Gastrocnemius medialis (tissue), 4 donors: ENCODE results near the gene CEACAM4. TPM values are rescaled to one million over a fixed set of nuclear protein-coding genes. Genes with fewer than 3 reads are reported as not detected.
A peak's percentile ranks its signal among the peaks of the same experiment; 100 is the strongest.

Source experiments
- ATAC-seq, 2 donors: fragments of 150-250 bp; one replicate each; pipeline ENCODE4 v1.9.1; 2016
- DNase-seq, 2 donors: peaks; one replicate each; pipeline ENCODE4 v3.0.0-alpha.2; 2019
- H3K27ac ChIP-seq, 4 donors: fragments of 200-600 bp; sonication (generic); 1 replicate in 1 of 4; 2 replicates in 3 of 4; pipeline ENCODE4 v1.5.1; 2016 to 2018; ENCODE audit warnings: mild to moderate bottlenecking in 2 of 4, moderate library complexity in 1 of 4
- H3K27me3 ChIP-seq, 3 donors: fragments of 200-600 bp; sonication (generic) in 2 of 3; 1 replicate in 1 of 3; 2 replicates in 2 of 3; pipeline versions ENCODE4 v1.5.1 to v1.6.0; 2016 to 2019; ENCODE audit warnings: mild to moderate bottlenecking in 1 of 3, moderate library complexity in 1 of 3
- H3K36me3 ChIP-seq, 2 donors: fragments of 200-600 bp; sonication (generic) in 1 of 2; one replicate each; pipeline ENCODE4 v1.5.1; 2017 to 2018
- H3K4me1 ChIP-seq, 2 donors: fragments of 200-600 bp; sonication (generic) in 1 of 2; one replicate each; pipeline ENCODE4 v1.5.1; 2016 to 2017; ENCODE audit warnings: mild to moderate bottlenecking in 2 of 2
- H3K4me3 ChIP-seq, 4 donors: fragments of 200-600 bp; sonication (generic) in 3 of 4; 1 replicate in 1 of 4; 2 replicates in 3 of 4; pipeline ENCODE4 v1.5.1; 2016 to 2019; ENCODE audit warnings: mild to moderate bottlenecking in 2 of 4
- H3K9me3 ChIP-seq, 3 donors: fragments of 200-600 bp; sonication (generic) in 2 of 3; 1 replicate in 1 of 3; 2 replicates in 2 of 3; pipeline ENCODE4 v1.5.1; 2016 to 2019
- POLR2A ChIP-seq, 2 donors: fragments of 450-650 bp; IDR thresholded peaks; one replicate each; pipeline ENCODE4 v1.6.1; 2017; ENCODE audit warnings: antibody characterized with exemption in 2 of 2, mild to moderate bottlenecking in 2 of 2, moderate library complexity in 2 of 2
- in situ Hi-C, 4 donors: fragments of 200-750 bp; cut with MboI; loops; one replicate each; pipeline versions ENCODE4 v1.15.0 to v1.8.0; 2017; ENCODE audit warnings: low sequenced_read_pairs in 4 of 4
- intact Hi-C: fragments of 100-400 bp; cut with DNase I; formaldehyde crosslinking; loops from one replicate; pipeline ENCODE4 v1.15.1; 2023; ENCODE audit warnings: low total_unique reads
- total RNA-seq, 4 donors: library from RNA; depleted of rRNA; stranded (reverse); fragments of >200 nt; gene quantifications; one replicate each; pipeline versions ENCODE4 v1.1.0 to v1.2.3, GENCODE V29; 2016
- TF ChIP-seq, protein P1 (sequence below), 5 experiments: fragments of 450-650 bp in 3 of 5; fragments of 200-600 bp in 2 of 5; sonication (generic) in 2 of 5; IDR thresholded peaks in 4 of 5; conservative IDR thresholded peaks in 1 of 5; 1 replicate in 4 of 5; 2 replicates in 1 of 5; pipeline ENCODE4 v1.5.1; 2016 to 2019; ENCODE audit warnings: antibody characterized with exemption in 5 of 5, mild to moderate bottlenecking in 3 of 5, moderate library complexity in 3 of 5

Gene CEACAM4
- 1 to 10 TPM in 1 of 4 donors, under 1 TPM in 1, not detected in 2; 0.81 to 2.7 TPM for total RNA-seq

DNA sequence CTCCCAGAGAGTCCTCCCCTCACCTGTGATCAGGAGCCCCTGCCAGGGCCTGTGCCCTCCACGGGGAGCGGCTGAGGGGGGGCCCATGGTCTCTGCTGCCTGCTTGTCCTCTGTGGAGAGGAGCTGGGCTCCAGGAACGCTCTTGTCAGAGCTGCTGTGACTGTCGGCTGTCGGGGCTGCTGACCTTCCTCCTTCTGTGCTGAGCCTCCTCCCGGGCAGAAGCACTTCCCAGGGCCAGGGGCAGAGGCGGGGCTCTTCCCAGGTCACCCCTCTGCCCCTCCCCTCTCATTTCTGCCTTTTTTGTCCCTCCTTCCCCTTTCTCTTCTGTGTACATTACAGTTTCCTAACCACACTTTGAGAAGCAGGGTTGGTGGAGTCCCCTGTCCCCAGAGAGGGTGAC is at the start of gene CEACAM4:
Gene CEACAM4 (minus strand): TSS at position 198 of the 400 bp plus-strand sequence. CDS start 111 bp downstream, at position 87.
- Histone ChIP-seq H3K9me3 (no peaks in the 10 kb centered on the region), H3K27ac (no peak within 1 kb of the TSS), H3K4me1 (no peaks in the 10 kb centered on the region), H3K36me3 (no peaks in the 10 kb centered on the region), H3K27me3 (no peaks in the 10 kb centered on the region), H3K4me3 (no peak within 1 kb of the TSS)
- in situ Hi-C loops: no loop called here
- TF ChIP-seq POLR2A (IDR thresholded peaks at IDR 0.05): peak in 1 of 2 donors; percentile 39
- TF ChIP-seq, protein P1, sequence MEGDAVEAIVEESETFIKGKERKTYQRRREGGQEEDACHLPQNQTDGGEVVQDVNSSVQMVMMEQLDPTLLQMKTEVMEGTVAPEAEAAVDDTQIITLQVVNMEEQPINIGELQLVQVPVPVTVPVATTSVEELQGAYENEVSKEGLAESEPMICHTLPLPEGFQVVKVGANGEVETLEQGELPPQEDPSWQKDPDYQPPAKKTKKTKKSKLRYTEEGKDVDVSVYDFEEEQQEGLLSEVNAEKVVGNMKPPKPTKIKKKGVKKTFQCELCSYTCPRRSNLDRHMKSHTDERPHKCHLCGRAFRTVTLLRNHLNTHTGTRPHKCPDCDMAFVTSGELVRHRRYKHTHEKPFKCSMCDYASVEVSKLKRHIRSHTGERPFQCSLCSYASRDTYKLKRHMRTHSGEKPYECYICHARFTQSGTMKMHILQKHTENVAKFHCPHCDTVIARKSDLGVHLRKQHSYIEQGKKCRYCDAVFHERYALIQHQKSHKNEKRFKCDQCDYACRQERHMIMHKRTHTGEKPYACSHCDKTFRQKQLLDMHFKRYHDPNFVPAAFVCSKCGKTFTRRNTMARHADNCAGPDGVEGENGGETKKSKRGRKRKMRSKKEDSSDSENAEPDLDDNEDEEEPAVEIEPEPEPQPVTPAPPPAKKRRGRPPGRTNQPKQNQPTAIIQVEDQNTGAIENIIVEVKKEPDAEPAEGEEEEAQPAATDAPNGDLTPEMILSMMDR (IDR thresholded peaks at IDR 0.05 in 4 of 5, conservative IDR thresholded peaks at IDR 0.05 in 1 of 5): no peak
- intact Hi-C loops: no loop called here
- no peak for ATAC-seq
- peak in 1 of 2 donors; percentile 29 for DNase-seq

DNA sequence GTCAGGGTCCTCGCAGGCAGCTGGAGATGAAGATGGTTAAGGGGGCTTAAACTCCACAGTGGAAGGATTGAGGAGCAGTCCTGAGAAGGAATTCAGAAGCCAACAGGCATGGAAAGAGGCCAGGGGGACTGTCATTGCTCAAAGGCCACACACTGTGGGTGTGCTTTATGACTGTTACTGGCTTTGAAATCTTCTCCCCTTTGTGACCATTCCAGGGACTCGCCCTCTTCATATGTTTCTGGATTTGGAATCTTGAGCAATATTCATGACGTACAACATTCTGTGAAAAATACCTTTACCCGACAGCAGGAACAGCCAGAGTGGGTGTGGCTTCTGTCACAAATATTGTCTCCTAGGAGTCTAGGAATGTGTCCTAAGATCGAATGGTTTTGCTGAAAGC is 44.6 kb upstream of the CEACAM4 start:
- H3K27me3 ChIP-seq: peaks cover 0 to 5% (median 3%) of the 10 kb centered on the region in 3 donors
- H3K4me3 ChIP-seq: no peak overlapping the region
- no peaks in the 10 kb centered on the region for H3K4me1 ChIP-seq
- in situ Hi-C loops: no loop called here
- no peaks in the 10 kb centered on the region for H3K9me3 ChIP-seq
- TF ChIP-seq, protein P1 (IDR thresholded peaks at IDR 0.05 in 4 of 5, conservative IDR thresholded peaks at IDR 0.05 in 1 of 5): no peak
- no peak for TF ChIP-seq POLR2A (IDR thresholded peaks at IDR 0.05)
- H3K36me3 ChIP-seq: no peaks in the 10 kb centered on the region
- H3K27ac ChIP-seq: no peak overlapping the region
- ATAC-seq (no peak), DNase-seq (no peak)
- intact Hi-C loops: no loop called here

- peaks cover 0 to 6% (median 0%) of the 10 kb centered on the region in 3 donors for H3K9me3 ChIP-seq
- ATAC-seq: no peak
- in situ Hi-C loops: no loop called here
- H3K27ac ChIP-seq: no peak overlapping the region
- TF ChIP-seq, protein P1 (IDR thresholded peaks at IDR 0.05 in 4 of 5, conservative IDR thresholded peaks at IDR 0.05 in 1 of 5): no peak
- no peak for TF ChIP-seq POLR2A (IDR thresholded peaks at IDR 0.05)
- peaks cover 0 to 3% (median 0%) of the 10 kb centered on the region in 3 donors for H3K27me3 ChIP-seq
- H3K36me3 ChIP-seq: no peaks in the 10 kb centered on the region
- intact Hi-C loops: no loop called here
- no peaks in the 10 kb centered on the region for H3K4me1 ChIP-seq
- no peak overlapping the region for H3K4me3 ChIP-seq
- DNase-seq: no peak
These were observed 43.9 kb upstream of the CEACAM4 start for GRCh38 chr19:41670755-41671154.

DNA sequence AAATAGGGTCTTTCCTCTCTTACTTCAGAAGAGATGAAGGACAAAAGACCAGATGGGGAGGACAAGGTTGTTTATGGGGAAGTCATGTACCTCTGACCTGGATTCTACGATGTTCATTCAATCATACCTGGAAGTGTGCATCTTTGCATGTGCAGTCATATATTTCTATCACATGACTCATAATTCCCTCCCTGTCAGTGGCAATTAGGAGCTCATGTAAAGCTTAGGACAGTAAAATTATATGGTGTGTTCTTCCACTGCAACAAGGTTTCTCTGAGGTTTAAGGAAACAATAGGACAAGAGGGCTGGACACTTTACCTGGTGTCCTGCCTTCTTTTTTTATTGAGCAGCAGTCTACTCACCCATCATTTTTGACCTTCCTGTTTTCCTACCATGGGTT is 41.4 kb upstream of the CEACAM4 start:
- DNase-seq (no peak), ATAC-seq (no peak)
- intact Hi-C loops: no loop called here
- peaks cover 0 to 9% (median 0%) of the 10 kb centered on the region in 3 donors for H3K9me3 ChIP-seq
- TF ChIP-seq, protein P1 (IDR thresholded peaks at IDR 0.05 in 4 of 5, conservative IDR thresholded peaks at IDR 0.05 in 1 of 5): no peak
- no peak for TF ChIP-seq POLR2A (IDR thresholded peaks at IDR 0.05)
- no peak overlapping the region for H3K27ac ChIP-seq
- H3K4me3 ChIP-seq: no peak overlapping the region
- no peaks in the 10 kb centered on the region for H3K4me1 ChIP-seq
- in situ Hi-C loops: no loop called here
- H3K36me3 ChIP-seq: no peaks in the 10 kb centered on the region
- no peaks in the 10 kb centered on the region for H3K27me3 ChIP-seq

- Histone ChIP-seq H3K36me3 (no peaks in the 10 kb centered on the region), H3K27me3 (no peaks in the 10 kb centered on the region), H3K4me1 (no peaks in the 10 kb centered on the region), H3K9me3 (peaks cover 0 to 9% (median 0%) of the 10 kb centered on the region in 3 donors), H3K27ac (no peak overlapping the region), H3K4me3 (no peak overlapping the region)
- intact Hi-C loops (no loop called here), in situ Hi-C loops (no loop called here)
- ATAC-seq: no peak
- no peak for DNase-seq
- TF ChIP-seq, protein P1 (IDR thresholded peaks at IDR 0.05 in 4 of 5, conservative IDR thresholded peaks at IDR 0.05 in 1 of 5): no peak
- TF ChIP-seq POLR2A (IDR thresholded peaks at IDR 0.05): no peak
These were observed 39.2 kb upstream of the CEACAM4 start for GRCh38 chr19:41666075-41666474.
